Natural killer cell (primary cell): Measurements from ENCODE around the gene RNF14. TPM values are rescaled to one million over a fixed set of nuclear protein-coding genes. Genes with fewer than 3 reads are reported as not detected.
"Not testable (repeated sequence)": the region's sequence is repeated elsewhere in the genome, so short reads cannot be mapped to it uniquely, and the experiment has no call there.

Experiments used
- ATAC-seq, 3 donors: fragments of 150-1000 bp in 2 of 3; fragments of 200-7000 bp in 1 of 3; cut with Tn5 transposase; 1 replicate in 1 of 3; 2 replicates in 2 of 3; pipeline ENCODE4 v1.10.0; 2021; ENCODE audit warnings: mild to moderate bottlenecking in 2 of 3, moderate library complexity in 2 of 3
- DNase-seq, 2 donors: peaks; one replicate each; pipeline versions ENCODE4 v3.0.0 to v3.0.0-alpha.2; 2013 to 2021; ENCODE audit warnings: mixed read lengths in 1 of 2
- H3K27ac ChIP-seq: one replicate; pipeline ENCODE4 v1.5.1; 2013; ENCODE audit warnings: mild to moderate bottlenecking, low read length
- H3K27me3 ChIP-seq: one replicate; pipeline ENCODE4 v1.6.1; 2013; ENCODE audit warnings: low read length; ENCODE audit not compliant: control insufficient read depth, insufficient read depth
- H3K36me3 ChIP-seq: one replicate; pipeline ENCODE4 v1.6.1; 2013; ENCODE audit warnings: low read length; ENCODE audit not compliant: control insufficient read depth, insufficient read depth
- H3K4me1 ChIP-seq: one replicate; pipeline ENCODE4 v1.6.1; 2013; ENCODE audit warnings: low read length; ENCODE audit not compliant: control insufficient read depth, insufficient read depth
- H3K4me3 ChIP-seq: one replicate; pipeline ENCODE4 v1.5.1; 2013; ENCODE audit warnings: low read length
- H3K9me3 ChIP-seq: one replicate; pipeline ENCODE4 v1.6.1; 2013; ENCODE audit warnings: low read length; ENCODE audit not compliant: control insufficient read depth, insufficient read depth
- H3K27ac Mint-ChIP-seq, 2 donors: one replicate each; pipeline ENCODE4 v1.8.0; 2022; ENCODE audit warnings: mild to moderate bottlenecking in 2 of 2, mixed read lengths in 2 of 2, moderate library complexity in 1 of 2
- H3K27me3 Mint-ChIP-seq, 2 donors: one replicate each; pipeline ENCODE4 v1.8.0; 2022; ENCODE audit warnings: low read depth in 2 of 2, mixed read lengths in 2 of 2
- H3K36me3 Mint-ChIP-seq: one replicate; pipeline ENCODE4 v1.8.0; 2022; ENCODE audit warnings: mixed read lengths
- H3K4me1 Mint-ChIP-seq, 2 donors: one replicate each; pipeline ENCODE4 v1.8.0; 2022; ENCODE audit warnings: mixed read lengths in 2 of 2
- H3K4me3 Mint-ChIP-seq: one replicate; pipeline ENCODE4 v1.8.0; 2022; ENCODE audit warnings: mild to moderate bottlenecking, moderate library complexity, mixed read lengths
- H3K9me3 Mint-ChIP-seq, 2 donors: one replicate each; pipeline ENCODE4 v1.8.0; 2022; ENCODE audit warnings: mixed read lengths in 2 of 2
- WGBS: methylation state at CpG from one replicate; pipeline ENCODE4 v1.1.7; 2013; ENCODE audit warnings: missing lambda C conversion rate; ENCODE audit not compliant: insufficient coverage; 5-methylcytosine and 5-hydroxymethylcytosine counted together
- intact Hi-C: fragments of 100-400 bp; cut with micrococcal nuclease; formaldehyde crosslinking; loops from one replicate; pipeline ENCODE4 v1.14.2; 2022
- total RNA-seq, 4 donors: library from RNA; stranded (reverse); fragments of 120-200 nt in 1 of 4; gene quantifications; one replicate each; pipeline versions ENCODE4 v1.2.3 to v1.2.4, GENCODE V29; 2013 to 2022
- TF ChIP-seq, protein P1 (sequence below): fragments of 200-600 bp; IDR thresholded peaks from one replicate; pipeline ENCODE4 v1.8.0; 2022; ENCODE audit warnings: antibody characterized with exemption

The RNF14 gene, protein sequence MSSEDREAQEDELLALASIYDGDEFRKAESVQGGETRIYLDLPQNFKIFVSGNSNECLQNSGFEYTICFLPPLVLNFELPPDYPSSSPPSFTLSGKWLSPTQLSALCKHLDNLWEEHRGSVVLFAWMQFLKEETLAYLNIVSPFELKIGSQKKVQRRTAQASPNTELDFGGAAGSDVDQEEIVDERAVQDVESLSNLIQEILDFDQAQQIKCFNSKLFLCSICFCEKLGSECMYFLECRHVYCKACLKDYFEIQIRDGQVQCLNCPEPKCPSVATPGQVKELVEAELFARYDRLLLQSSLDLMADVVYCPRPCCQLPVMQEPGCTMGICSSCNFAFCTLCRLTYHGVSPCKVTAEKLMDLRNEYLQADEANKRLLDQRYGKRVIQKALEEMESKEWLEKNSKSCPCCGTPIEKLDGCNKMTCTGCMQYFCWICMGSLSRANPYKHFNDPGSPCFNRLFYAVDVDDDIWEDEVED
- 10 to 100 TPM; 20.6 to 29.2 (median 21.3) TPM for total RNA-seq
- 57.7 TPM for total RNA-seq (2013)

GRCh38 chr5:141968914-141969608 lies at the start of gene RNF14:
TSS of gene RNF14 (plus strand) at chr5:141969105. CDS start at chr5:141973589, 4,484 bp downstream.
- Mint-ChIP-seq H3K4me3 (peak within 1 kb of the TSS; percentile 99), H3K9me3 (no peaks in the 10 kb centered on the region), H3K4me1 (peaks cover 27 to 30% of the 10 kb centered on the region in 2 donors)

DNA sequence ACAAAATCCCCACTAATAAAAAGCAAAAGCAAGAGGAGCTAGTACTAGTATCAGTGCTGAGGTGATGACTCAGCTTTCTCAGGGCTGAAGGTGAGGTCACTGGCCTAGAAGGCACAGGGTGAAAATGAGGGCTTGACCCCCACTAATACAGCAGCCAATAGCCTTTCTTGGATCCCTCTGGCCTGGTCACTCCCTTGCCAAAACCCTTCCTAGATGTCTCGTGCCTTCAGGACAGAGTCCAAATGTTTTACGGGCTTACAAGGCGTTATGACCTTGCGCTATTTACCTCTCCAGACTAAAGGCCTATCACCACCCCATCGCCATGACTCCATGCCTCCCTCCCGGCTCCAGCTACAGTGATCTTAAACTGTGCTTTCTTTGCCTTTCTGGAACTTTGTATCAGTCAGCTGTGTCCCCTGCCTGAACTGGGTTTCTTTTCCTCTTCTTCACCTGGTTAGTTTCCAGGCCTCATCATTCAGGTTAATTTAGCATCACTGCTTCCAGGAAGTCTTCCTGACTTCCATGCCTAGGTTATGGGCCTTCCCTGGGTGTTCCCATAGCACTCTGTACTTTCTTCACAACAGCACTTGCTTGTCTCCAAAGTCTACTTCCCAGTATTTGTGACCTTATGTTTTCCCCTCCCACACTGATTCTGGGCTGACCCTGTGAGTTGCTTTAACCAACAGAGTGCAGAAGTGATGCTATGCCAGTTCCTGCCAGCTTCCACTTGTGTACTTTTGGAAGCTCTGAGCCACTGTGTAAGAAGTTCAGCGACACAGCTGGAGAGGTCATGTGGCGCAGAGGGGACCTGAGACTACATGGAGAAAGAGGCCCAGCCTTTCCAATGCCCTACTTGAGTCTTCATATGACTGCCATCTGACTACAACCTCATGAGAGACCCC lies 49.4 kb upstream of the RNF14 start:
- TF ChIP-seq, protein P1, sequence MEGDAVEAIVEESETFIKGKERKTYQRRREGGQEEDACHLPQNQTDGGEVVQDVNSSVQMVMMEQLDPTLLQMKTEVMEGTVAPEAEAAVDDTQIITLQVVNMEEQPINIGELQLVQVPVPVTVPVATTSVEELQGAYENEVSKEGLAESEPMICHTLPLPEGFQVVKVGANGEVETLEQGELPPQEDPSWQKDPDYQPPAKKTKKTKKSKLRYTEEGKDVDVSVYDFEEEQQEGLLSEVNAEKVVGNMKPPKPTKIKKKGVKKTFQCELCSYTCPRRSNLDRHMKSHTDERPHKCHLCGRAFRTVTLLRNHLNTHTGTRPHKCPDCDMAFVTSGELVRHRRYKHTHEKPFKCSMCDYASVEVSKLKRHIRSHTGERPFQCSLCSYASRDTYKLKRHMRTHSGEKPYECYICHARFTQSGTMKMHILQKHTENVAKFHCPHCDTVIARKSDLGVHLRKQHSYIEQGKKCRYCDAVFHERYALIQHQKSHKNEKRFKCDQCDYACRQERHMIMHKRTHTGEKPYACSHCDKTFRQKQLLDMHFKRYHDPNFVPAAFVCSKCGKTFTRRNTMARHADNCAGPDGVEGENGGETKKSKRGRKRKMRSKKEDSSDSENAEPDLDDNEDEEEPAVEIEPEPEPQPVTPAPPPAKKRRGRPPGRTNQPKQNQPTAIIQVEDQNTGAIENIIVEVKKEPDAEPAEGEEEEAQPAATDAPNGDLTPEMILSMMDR: no peak
- Histone ChIP-seq H3K27ac (no peak overlapping the region), H3K4me1 (peaks cover 20% of the 10 kb centered on the region), H3K4me3 (no peak overlapping the region), H3K36me3 (no peaks in the 10 kb centered on the region), H3K9me3 (no peaks in the 10 kb centered on the region), H3K27me3 (peaks cover 2% of the 10 kb centered on the region)
- no peak overlapping the region for H3K4me3 Mint-ChIP-seq
- no peaks in the 10 kb centered on the region for H3K9me3 Mint-ChIP-seq
- no peak for ATAC-seq
- peaks cover 19 to 25% of the 10 kb centered on the region in 2 donors for H3K27me3 Mint-ChIP-seq
- 94% methylated on average over 8 of the region's 8 CpGs for WGBS
- H3K27ac Mint-ChIP-seq: no peak overlapping the region
- H3K4me1 Mint-ChIP-seq: peaks cover 12% of the 10 kb centered on the region in 2 donors
- intact Hi-C loops: no loop called here
- DNase-seq: no peak
- H3K36me3 Mint-ChIP-seq: no peaks in the 10 kb centered on the region

More at GRCh38 chr5:141968914-141969608, at the start of gene RNF14:
- DNase-seq (peak; percentile 92 to 96), ATAC-seq (peak; percentile 94 to 97 (median 95))
- Histone ChIP-seq H3K27me3 (no peaks in the 10 kb centered on the region), H3K36me3 (peaks cover 10% of the 10 kb centered on the region), H3K4me3 (peak within 1 kb of the TSS; percentile 97), H3K27ac (peak within 1 kb of the TSS; percentile 98), H3K4me1 (peaks cover 12% of the 10 kb centered on the region), H3K9me3 (no peaks in the 10 kb centered on the region)
- no peaks in the 10 kb centered on the region for H3K36me3 Mint-ChIP-seq
- TF ChIP-seq, protein P1: peak; percentile 97
- H3K27me3 Mint-ChIP-seq: no peaks in the 10 kb centered on the region
- intact Hi-C loops: loop anchor here (2.0 to 10.0 kb wide), 4 partner anchors 46 to 276 kb away; partner anchors contain the start of genes DELE1, GNPDA1 and PCDH1
- peak within 1 kb of the TSS; percentile 96 to 98 for H3K27ac Mint-ChIP-seq
- under 1% methylated on average over 63 of the region's 63 CpGs for WGBS

GRCh38 chr5:141920771-141921170 lies 48.1 kb upstream of the RNF14 start:
- H3K27me3 Mint-ChIP-seq: peaks cover 11 to 12% of the 10 kb centered on the region in 2 donors
- no peaks in the 10 kb centered on the region for H3K36me3 Mint-ChIP-seq

GRCh38 chr5:141922827-141923447 lies 46.0 kb upstream of the RNF14 start:
- intact Hi-C loops: loop anchor here (1.0 to 2.0 kb wide), 3 partner anchors 37 to 74 kb away; partner anchors contain the start of gene RNF14
- H3K9me3 Mint-ChIP-seq, DNase-seq, H3K27me3 Mint-ChIP-seq, H3K27me3 ChIP-seq, H3K9me3 ChIP-seq, H3K36me3 Mint-ChIP-seq: not testable (repeated sequence)
- Histone ChIP-seq H3K36me3 (peaks cover 25% of the 10 kb centered on the region), H3K4me3 (peak overlapping the region; percentile 93), H3K4me1 (peaks cover 18% of the 10 kb centered on the region), H3K27ac (peak overlapping the region; percentile 97)
- H3K4me1 Mint-ChIP-seq: peaks cover 18 to 30% of the 10 kb centered on the region in 2 donors
- 61% methylated on average over 25 of the region's 28 CpGs for WGBS
- peak overlapping the region; percentile 97 for H3K27ac Mint-ChIP-seq
- ATAC-seq: peak in 1 of 3 donors; percentile 0
- peak overlapping the region; percentile 97 for H3K4me3 Mint-ChIP-seq

More at GRCh38 chr5:141920771-141921170, 48.1 kb upstream of the RNF14 start:
- 83% methylated on average over 2 of the region's 2 CpGs for WGBS
- ATAC-seq (no peak), DNase-seq (no peak)
- TF ChIP-seq, protein P1: no peak
- Histone ChIP-seq H3K4me3 (no peak overlapping the region), H3K9me3 (no peaks in the 10 kb centered on the region), H3K4me1 (peaks cover 21% of the 10 kb centered on the region), H3K27ac (no peak overlapping the region), H3K27me3 (no peaks in the 10 kb centered on the region), H3K36me3 (peaks cover 5% of the 10 kb centered on the region)
- Mint-ChIP-seq H3K27ac (peak overlapping the region in 1 of 2 donors; percentile 2), H3K4me1 (peaks cover 12 to 17% of the 10 kb centered on the region in 2 donors), H3K4me3 (peak overlapping the region; percentile 45), H3K9me3 (no peaks in the 10 kb centered on the region)
- intact Hi-C loops: no loop called here
